C4-2B (cell line): Measurements from ENCODE around the gene SYT12.

Experiments
- ZFX ChIP-seq: fragments of 450-650 bp; IDR thresholded peaks from 2 replicates; pipeline ENCODE4 v1.6.1; 2017
- TF ChIP-seq, protein P1 (sequence below): fragments of 450-650 bp; conservative IDR thresholded peaks from 2 replicates; pipeline ENCODE4 v1.5.1; 2017; ENCODE audit warnings: mild to moderate bottlenecking

DNA sequence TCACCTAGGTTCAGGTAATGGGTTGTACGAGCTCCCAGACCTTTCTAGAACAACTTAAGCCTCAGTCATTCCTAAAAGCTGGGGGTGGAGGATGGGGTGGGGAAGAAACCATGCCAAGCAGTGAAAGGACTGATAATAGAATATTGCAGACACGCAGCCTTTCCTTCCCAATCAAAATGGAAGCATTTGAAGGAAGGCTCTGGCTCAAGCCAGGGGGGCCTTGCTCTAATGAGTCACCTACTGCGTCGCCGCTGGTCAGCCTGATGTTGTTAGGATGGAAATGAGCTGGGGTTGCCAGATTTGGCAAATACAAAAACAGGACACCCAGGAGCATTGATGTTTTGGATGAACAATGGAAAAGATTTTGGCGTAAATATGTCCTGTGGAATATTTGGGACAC is 6.2 kb downstream of the SYT12 start:
- TF ChIP-seq, protein P1, sequence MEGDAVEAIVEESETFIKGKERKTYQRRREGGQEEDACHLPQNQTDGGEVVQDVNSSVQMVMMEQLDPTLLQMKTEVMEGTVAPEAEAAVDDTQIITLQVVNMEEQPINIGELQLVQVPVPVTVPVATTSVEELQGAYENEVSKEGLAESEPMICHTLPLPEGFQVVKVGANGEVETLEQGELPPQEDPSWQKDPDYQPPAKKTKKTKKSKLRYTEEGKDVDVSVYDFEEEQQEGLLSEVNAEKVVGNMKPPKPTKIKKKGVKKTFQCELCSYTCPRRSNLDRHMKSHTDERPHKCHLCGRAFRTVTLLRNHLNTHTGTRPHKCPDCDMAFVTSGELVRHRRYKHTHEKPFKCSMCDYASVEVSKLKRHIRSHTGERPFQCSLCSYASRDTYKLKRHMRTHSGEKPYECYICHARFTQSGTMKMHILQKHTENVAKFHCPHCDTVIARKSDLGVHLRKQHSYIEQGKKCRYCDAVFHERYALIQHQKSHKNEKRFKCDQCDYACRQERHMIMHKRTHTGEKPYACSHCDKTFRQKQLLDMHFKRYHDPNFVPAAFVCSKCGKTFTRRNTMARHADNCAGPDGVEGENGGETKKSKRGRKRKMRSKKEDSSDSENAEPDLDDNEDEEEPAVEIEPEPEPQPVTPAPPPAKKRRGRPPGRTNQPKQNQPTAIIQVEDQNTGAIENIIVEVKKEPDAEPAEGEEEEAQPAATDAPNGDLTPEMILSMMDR, result no peak
- TF ChIP-seq ZFX, result no peak
